Skeletal muscle satellite cell (primary cell): ENCODE measurements around the gene PODXL.

Experiments used
- H3K27me3 ChIP-seq: 2 replicates; pipeline ENCODE4 v1.7.0; 2013; ENCODE audit warnings: low read length; ENCODE audit not compliant: control insufficient read depth, insufficient read depth
- H3K36me3 ChIP-seq: 2 replicates; pipeline ENCODE4 v1.7.0; 2013; ENCODE audit warnings: mild to moderate bottlenecking, control low read depth, low read length; ENCODE audit not compliant: insufficient read depth
- H3K4me1 ChIP-seq: 2 replicates; pipeline ENCODE4 v1.7.0; 2013; ENCODE audit warnings: low read length; ENCODE audit not compliant: control insufficient read depth, insufficient read depth
- H3K4me2 ChIP-seq: 2 replicates; pipeline ENCODE4 v1.7.0; 2013; ENCODE audit warnings: mild to moderate bottlenecking, low read length
- H3K4me3 ChIP-seq: 2 replicates; pipeline ENCODE4 v1.7.0; 2013; ENCODE audit warnings: low read length
- H3K9ac ChIP-seq: 2 replicates; pipeline ENCODE4 v1.7.0; 2013; ENCODE audit warnings: mild to moderate bottlenecking, low read depth, low read length, moderate library complexity
- H3K9me3 ChIP-seq: replicated peaks from 2 replicates; pipeline ENCODE4 v1.7.0; 2013; ENCODE audit warnings: mild to moderate bottlenecking, control low read depth, low read length

Gene PODXL

DNA sequence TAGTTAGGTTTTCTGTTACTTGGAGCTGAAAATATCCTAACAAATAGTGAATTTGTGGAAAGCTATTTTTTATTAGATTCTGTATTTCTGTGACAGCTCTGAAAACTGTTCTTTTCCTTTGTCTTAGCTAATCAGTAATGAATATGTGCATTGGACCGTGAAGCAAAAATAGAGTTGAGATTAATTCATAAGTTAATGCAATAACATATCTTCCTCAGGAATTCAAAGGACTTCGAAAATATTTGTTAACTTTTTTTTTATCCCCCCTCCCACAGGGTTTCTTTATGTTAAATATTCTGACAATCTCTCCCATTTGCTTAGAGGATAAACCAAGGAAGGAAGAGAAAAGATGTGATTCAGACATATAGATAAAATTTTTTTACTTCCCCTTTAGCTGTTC, 101.4 kb downstream of the PODXL start:
- H3K9ac ChIP-seq, result no peak overlapping the region
- no peak overlapping the region for H3K4me2 ChIP-seq
- peaks cover 4% of the 10 kb centered on the region for H3K4me1 ChIP-seq
- H3K27me3 ChIP-seq, result no peaks in the 10 kb centered on the region
- H3K9me3 ChIP-seq, result no peaks in the 10 kb centered on the region
- peaks cover 2% of the 10 kb centered on the region for H3K36me3 ChIP-seq
- H3K4me3 ChIP-seq, result no peak overlapping the region

DNA sequence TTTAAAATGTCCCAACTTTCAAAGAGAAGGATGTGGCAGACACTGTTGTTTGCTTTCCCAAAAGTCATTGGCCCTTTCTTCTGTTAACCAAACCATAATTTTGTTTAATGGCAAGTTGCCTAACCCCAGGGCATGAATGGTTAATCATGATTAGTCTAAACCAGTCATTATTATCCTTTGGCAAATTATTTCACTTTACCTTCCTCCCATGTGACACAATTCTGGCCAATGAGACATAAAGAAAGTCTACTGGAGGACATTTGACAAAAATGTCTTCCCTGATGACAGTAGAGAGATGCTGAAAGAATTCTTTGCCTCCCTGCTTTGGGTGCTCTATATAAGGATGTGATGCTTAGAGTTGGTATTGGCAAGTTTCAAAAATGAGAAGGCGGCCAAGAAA, 101.9 kb downstream of the PODXL start:
- Histone ChIP-seq H3K27me3 (no peaks in the 10 kb centered on the region), H3K4me2 (no peak overlapping the region), H3K4me1 (peaks cover 4% of the 10 kb centered on the region), H3K4me3 (no peak overlapping the region), H3K9me3 (no peaks in the 10 kb centered on the region), H3K36me3 (peaks cover 5% of the 10 kb centered on the region), H3K9ac (no peak overlapping the region)
